Muscle of back (tissue), 11 donors: ENCODE results near the gene SLC25A41. TPM values are rescaled to one million over a fixed set of nuclear protein-coding genes. Genes with fewer than 3 reads are reported as not detected.

ENCODE experiments used
- DNase-seq, 3 donors: peaks; one replicate each; pipeline versions ENCODE4 v3.0.0 to v3.0.0-alpha.2; 2013
- polyA plus RNA-seq, 10 donors: library from polyadenylated mRNA; unstranded; fragments of 120-200 nt; gene quantifications; one replicate each; pipeline ENCODE4 v1.2.1, GENCODE V29; 2013; ENCODE audit not compliant: insufficient read length in 10 of 10

The SLC25A41 gene
- polyA plus RNA-seq, 10 donors, result 0.16 to 1.2 (median 0.30) TPM

GRCh38 chr19:6460099-6460884, 26.7 kb upstream of the SLC25A41 start:
- DNase-seq, result peak; percentile 99

- DNase-seq, result peak; percentile 78 to 93 (median 83)
Observed at GRCh38 chr19:6459262-6460098, 25.9 kb upstream of the SLC25A41 start, which contains the start of gene SLC25A23. TSS of gene SLC25A23 (minus strand) at chr19:6459792. CDS start at chr19:6459628, 164 bp downstream.

GRCh38 chr19:6458695-6459261, 25.2 kb upstream of the SLC25A41 start:
- peak in 1 of 3 donors; percentile 30 for DNase-seq

- no peak for DNase-seq
Observed at GRCh38 chr19:6457958-6458694, 24.6 kb upstream of the SLC25A41 start.

GRCh38 chr19:6455924-6456323, 22.4 kb upstream of the SLC25A41 start:
- no peak for DNase-seq

- no peak for DNase-seq
Observed at GRCh38 chr19:6453951-6454565, 20.5 kb upstream of the SLC25A41 start.

GRCh38 chr19:6452899-6453298, 19.3 kb upstream of the SLC25A41 start:
- no peak for DNase-seq

GRCh38 chr19:6452223-6452614, 18.7 kb upstream of the SLC25A41 start:
- no peak for DNase-seq

GRCh38 chr19:6451583-6452222, 18.1 kb upstream of the SLC25A41 start:
- no peak for DNase-seq

GRCh38 chr19:6450166-6450565, 16.6 kb upstream of the SLC25A41 start:
- no peak for DNase-seq

- no peak for DNase-seq
Observed at GRCh38 chr19:6448045-6448444, 14.5 kb upstream of the SLC25A41 start.

GRCh38 chr19:6446452-6446851, 12.9 kb upstream of the SLC25A41 start:
- no peak for DNase-seq

- DNase-seq, result no peak
Observed at GRCh38 chr19:6443986-6444385, 10.4 kb upstream of the SLC25A41 start.

- DNase-seq, result no peak
Observed at GRCh38 chr19:6442087-6442688, 8.6 kb upstream of the SLC25A41 start.

GRCh38 chr19:6440905-6441304, 7.3 kb upstream of the SLC25A41 start:
- DNase-seq, result no peak

GRCh38 chr19:6439743-6440142, 6.2 kb upstream of the SLC25A41 start:
- no peak for DNase-seq

- DNase-seq, result no peak
Observed at GRCh38 chr19:6433165-6433564, 398 bp downstream of the SLC25A41 start.

- DNase-seq, result no peak
Observed at GRCh38 chr19:6431891-6432290, 1.7 kb downstream of the SLC25A41 start.

GRCh38 chr19:6429419-6430221, 3.9 kb downstream of the SLC25A41 start:
- DNase-seq, result no peak
